Measurements from ENCODE around the gene INSL3. TPM values are rescaled to one million over a fixed set of nuclear protein-coding genes. Genes with fewer than 3 reads are reported as not detected.
A peak's percentile ranks its signal among the peaks of the same experiment; 100 is the strongest.
"Not testable (repeated sequence)": the region's sequence is repeated elsewhere in the genome, so short reads cannot be mapped to it uniquely, and the experiment has no call there.

Gene INSL3
- total RNA-seq, 1 donor from 2014 or later: not detected

DNA sequence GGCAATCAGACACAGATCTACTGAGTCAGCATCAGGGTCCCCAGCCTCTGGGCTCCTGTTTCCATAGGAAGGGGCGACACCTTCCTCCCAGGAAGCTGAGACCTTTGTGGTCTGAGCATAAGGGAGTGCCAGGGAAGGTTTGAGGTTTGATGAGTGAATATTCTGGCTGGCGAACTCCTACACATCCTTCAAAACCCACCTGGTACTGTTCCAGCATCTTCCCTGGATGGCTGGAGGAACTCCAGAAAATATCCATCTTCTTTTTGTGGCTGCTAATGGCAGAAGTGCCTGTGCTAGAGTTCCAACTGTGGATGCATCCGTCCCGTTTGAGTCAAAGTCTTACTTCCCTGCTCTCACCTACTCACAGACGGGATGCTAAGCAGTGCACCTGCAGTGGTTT lies 9.2 kb downstream of the INSL3 start:
- DNase-seq: no peak

DNA sequence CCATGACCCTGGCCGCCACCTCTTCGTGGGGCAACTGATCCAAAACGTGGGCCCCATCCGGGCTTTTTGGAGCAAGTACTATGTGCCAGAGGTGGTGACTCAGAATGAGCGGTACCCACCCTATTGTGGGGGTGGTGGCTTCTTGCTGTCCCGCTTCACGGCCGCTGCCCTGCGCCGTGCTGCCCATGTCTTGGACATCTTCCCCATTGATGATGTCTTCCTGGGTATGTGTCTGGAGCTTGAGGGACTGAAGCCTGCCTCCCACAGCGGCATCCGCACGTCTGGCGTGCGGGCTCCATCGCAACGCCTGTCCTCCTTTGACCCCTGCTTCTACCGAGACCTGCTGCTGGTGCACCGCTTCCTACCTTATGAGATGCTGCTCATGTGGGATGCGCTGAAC lies 9.6 kb downstream of the INSL3 start:
- no peak for DNase-seq

DNA sequence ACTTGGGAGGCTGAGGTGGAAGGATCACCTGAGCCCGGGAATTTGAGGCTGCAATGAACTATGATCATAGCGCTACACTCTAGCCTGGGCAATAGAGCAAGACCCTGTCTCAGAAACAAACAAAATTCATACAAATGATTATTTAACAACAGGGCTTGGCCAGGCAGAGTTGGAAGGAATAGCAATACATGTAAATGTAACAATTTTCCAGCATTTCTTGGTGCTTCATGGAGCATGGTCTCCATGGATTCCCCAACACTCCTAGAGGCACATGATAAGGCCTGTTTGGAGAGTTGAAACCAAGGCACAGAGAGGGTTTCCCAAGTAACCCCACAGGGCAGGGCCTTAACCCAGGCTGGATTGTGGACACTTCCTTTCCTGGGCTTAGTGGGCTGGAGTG lies 10.2 kb downstream of the INSL3 start:
- DNase-seq: no peak

DNA sequence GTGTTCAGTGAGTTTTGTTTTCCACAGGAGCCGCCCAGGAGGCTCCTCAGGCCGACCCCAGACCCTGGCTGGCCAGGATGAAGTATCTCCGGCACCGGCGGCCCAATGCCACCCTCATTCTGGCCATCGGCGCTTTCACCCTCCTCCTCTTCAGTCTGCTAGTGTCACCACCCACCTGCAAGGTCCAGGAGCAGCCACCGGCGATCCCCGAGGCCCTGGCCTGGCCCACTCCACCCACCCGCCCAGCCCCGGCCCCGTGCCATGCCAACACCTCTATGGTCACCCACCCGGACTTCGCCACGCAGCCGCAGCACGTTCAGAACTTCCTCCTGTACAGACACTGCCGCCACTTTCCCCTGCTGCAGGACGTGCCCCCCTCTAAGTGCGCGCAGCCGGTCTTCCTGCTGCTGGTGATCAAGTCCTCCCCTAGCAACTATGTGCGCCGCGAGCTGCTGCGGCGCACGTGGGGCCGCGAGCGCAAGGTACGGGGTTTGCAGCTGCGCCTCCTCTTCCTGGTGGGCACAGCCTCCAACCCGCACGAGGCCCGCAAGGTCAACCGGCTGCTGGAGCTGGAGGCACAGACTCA lies 13.5 kb downstream of the INSL3 start:
- no peak for DNase-seq

DNA sequence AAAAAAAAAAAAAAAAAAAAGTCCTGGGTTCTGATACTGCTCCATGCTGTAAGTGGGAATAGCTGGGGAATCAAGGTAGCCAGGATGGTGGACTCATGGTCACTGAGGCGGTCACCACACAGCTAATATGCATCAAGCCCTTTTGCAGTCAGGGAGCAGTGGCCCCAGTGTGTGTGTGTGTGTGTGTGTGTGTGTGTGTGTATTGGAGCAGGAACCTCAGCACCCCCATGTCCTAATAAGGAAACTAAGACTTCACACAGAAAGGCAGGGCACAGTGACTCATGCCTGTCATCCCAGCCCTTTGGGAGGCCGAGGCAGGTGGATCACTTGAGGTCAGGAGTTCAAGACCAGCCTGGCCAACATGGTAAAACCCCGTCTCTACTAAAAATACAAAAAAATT lies 14.4 kb downstream of the INSL3 start:
- no peak for DNase-seq

DNA sequence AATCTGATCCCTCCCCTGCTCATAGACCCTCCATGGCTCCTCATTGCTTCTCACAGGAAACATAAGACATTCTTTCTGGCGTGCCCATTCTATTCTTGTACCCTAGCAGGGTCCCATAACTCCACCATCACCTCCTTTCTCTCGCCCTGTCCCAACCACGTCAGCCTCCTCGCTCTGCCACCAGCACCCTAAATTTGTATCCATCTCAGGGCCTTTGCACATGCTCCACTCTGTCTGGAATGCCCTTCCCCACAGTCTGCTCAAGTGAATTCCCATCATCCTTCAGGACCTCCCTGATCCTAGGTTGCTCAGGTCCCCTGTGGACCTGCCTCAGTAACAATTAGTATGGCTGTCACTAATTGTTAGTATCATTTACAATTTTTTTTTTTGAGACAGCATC lies 15.9 kb downstream of the INSL3 start:
- no peak for DNase-seq

DNA sequence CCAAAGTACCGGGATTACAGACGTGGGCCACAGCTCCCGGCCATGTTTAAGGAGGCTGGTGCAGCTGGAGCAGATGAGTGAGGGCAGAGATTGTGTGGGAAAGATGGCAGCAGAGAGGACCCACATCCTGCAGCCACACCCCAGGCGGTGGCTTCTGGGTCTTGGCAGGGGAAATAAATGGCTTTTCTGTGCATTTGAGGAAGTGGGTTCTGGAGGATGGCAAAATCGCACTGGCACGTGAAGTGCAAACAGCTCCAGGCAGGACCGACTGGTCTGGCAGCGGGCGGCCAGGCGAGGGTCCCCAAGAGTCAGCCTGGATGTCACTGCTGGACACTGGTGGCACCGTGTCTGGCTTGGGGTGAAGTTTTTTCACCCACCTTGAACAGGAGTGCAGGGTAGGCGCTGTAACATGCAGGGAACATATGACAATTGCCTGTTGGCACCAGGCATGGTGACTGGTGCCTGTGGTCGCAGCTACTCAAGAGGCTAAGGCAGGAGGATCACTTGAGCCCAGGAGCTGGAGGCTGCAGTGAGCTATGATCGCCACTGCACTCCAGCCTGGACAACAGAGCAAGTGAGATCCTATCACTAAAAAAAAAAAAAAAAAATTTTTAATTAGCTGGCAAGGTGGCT lies 17.9 kb downstream of the INSL3 start:
- no peak for DNase-seq

DNA sequence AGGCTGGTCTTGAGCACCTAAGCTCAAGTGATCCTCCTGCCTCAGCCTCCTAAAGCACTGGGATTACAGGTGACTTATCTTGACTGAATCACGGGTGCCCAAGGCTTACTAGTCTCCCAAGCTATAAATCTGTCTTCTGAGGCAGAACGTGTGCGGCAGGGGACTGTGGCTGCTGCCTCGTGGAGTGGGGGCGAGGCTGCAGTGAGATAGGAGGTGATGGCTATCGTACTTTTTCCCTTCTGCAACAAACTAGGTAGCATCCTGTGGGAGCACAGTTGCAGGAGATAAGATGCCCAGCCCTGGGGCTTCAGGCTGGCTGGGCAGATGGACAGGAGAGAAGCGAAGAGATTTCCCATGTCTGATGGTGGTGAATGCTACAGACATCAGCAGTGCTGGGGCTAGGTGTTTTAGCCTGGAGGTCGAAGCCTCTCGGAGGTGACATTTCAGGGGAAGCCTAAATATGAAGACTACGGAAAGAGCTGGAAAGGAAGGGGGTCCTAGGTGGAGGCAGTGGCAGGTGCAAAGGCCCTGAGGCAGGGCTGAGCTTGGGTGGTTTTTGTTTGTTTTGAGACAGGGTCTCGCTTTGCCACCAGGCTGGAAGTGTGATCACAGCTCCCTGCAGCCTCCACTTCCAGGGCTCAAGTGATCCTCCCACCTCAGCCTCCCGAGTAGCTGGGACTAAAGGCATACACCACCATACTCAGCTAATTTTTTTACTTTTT lies 19.0 kb downstream of the INSL3 start:
- no peak for DNase-seq

DNA sequence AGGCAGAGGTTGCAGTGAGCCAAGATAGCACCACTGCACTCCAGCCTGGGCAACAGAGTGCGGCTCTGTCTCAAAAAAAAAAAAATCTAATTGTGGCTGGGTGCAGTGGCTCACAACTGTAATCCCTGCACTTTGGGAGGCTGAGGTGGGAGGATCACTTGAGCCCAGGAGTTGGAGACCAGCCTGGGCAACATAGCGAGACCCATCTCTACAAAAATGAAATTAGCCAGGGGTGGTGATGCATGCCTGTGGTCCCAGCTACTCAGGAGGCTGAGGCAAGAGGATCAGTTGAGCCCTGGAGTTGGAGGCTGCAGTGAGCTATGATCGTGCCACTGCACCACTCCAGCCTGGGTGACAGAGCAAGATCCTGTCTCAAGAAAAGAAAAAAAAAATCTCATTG lies 22.7 kb downstream of the INSL3 start:
- not testable (repeated sequence) for DNase-seq

DNA sequence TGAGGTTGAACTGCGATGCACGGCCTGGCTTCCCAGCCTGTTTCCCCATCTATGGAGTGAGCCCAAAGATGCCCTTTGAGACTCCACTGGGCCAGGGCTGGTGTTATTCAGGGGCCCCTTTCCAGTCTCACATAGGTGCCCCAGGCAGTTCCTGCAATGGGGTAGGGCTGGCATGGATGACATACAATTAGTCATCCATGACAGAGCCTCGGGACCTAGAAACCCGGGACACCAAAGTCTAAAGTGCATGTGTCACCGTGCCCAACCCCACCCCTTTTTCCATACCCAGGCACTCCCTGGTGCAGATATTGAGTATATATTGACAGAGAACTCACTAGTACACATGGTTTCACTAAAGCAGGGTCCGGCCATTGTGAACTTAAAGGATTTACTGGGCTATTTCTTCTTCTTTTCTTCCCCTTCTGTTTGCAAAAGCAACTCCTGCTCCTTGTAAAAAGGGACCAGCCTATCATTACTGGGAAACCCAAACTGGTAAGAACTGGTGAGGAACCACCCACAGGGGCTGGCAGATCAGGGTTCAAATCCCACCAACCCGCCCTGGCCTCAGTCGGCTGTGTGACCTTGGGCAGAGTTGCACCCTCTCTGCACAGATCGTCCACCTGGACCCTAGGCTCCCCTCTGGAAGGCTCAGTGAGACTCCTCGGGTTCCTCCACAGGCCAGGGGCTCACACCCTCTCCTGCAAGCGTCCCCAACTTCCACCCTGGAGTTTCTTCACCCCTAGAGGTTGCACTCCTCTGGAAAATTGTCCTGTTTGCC lies 23.7 kb downstream of the INSL3 start:
- no peak for DNase-seq

DNA sequence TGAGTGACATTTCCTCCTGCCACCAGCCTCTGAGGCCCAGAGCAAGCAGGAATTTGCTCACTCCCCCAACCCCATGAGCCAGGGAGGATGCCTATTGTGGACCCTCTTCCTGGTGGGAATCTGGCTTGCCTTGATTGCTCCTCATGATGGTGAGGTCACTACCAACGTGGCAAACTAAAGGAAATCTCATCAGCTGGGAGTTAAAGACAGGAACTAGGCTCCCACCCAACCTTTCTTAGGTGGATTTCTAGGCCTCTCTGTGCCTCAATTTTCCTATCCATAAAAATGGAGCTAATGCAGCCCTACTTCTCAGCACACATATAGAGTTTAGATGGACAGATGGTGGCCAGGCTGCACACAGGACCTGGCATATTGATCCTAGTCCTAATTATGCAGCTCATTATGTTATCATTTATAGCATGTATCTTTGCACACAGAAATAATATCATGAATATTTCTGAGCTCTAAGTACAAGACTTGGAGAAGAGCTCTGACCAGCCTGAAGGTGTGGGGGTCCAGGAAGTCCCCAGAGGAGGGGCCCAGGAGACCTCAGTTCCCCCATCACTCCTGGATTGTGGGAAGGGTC lies 24.4 kb downstream of the INSL3 start:
- no peak for DNase-seq

DNA sequence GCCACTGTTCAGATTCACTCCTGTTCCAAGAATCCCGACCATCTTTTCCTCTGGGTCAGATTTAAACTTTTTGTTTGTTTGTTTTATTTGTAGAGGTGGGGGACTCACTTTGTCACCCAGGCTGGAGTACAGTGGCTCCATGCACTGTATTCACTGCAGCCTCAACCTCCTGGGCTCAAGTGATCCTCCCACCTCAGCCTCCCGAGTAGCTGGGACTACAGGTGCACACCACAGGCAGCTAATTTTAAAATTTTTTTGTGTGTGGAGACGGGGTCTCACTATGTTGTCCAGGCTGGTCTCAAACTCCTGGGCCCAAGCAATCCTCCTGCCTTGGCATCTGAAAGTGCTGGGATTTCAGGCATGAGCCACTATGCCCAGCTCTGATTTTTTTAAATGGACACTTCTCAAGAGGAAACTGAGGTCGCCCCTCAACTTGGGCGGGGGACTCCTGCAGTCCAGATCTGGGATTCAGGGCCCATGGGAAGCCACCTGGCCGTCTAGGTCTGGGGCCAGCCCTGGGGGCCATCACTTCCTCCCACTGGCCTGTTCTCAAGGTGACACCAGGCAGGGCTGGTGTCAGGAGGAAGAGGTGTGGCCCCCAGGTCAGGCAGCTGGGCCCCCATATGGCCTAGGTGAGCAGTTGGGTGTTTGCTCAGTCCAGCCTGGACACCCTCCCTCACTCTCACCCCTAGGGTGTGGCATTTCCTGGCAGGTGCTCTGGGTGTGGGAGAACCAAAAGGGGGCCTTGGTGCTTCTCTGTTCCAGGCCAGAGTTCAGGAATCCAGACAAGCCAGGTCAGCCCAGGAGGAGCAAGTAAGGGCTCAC lies 25.1 kb downstream of the INSL3 start:
- no peak for DNase-seq

DNA sequence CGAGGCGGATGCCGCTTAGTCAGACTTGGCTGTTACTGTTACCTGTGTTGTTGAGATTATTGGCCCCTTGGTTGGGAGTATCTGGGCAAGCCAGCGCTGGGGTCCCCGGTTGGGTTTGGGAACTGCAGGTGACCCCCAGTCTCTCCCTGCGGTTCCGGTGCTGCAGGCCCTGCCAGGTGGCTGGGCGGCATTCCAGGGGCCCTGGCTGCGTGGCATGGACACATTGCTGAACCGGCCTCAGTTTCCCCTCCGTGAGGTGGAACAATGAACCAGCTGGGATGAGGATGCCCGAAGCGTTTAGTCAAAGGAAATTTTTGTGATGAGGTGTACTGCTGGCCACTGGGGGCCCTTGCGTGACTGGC lies 25.8 kb downstream of the INSL3 start:
- DNase-seq: no peak

DNA sequence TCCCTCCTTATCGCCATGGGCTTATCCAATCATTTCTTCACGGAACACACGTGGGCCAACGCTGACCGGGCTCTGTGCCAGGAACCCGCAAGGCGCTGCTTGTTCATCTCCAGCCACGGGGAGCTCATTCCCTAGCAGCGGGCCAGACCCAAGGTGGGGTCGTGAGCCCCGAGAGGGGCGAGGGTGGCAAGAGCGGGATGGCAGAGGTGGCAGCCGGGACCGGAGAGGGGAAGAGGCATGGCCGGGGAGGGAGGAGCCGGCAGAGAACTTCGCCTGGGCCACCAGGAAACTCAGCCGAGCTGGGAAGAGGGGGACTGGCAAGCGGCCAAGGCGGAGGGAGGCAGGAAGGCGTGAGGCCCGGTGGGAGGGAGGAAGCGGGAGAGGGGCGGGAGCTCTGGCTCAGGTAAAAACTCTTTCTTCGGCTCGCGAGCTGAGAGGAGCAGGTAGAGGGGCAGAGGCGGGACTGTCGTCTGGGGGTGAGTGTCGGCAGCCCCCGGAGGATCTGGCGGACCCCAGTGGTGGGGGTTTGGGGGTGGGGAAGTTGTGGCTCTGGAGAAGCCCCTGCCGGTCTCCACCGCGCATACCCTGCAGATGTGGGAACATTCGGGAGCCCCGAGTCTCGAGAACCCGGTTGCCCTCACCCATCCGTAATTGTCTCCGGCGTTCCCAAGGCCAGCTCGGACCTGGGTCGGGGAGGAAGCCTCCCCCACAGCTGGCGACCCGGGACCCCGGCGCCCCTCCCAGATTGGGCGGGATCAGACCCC lies 26.4 kb downstream of the INSL3 start, which contains the start of gene B3GNT3:
B3GNT3 (plus strand) TSS at position 408 of the 764 bp plus-strand sequence. CDS start 12,670 bp downstream, outside the sequence.
- peak; percentile 33 for DNase-seq

DNA sequence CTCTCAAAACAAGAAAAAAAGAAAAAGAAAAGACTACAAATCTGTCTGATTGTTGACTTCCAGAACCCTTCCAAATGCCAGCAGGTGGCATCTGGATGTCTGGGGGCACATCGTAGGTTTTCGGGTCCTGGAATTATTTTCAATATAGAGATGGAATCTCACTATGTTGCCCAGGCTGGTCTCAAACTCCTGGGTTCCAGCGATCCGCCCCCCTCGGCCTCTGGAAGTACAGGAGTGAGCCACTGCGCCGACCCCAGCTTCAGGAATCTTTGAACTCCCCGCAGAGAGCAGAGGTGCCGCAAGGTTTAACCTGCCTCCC lies 26.9 kb downstream of the INSL3 start:
- DNase-seq: no peak

DNA sequence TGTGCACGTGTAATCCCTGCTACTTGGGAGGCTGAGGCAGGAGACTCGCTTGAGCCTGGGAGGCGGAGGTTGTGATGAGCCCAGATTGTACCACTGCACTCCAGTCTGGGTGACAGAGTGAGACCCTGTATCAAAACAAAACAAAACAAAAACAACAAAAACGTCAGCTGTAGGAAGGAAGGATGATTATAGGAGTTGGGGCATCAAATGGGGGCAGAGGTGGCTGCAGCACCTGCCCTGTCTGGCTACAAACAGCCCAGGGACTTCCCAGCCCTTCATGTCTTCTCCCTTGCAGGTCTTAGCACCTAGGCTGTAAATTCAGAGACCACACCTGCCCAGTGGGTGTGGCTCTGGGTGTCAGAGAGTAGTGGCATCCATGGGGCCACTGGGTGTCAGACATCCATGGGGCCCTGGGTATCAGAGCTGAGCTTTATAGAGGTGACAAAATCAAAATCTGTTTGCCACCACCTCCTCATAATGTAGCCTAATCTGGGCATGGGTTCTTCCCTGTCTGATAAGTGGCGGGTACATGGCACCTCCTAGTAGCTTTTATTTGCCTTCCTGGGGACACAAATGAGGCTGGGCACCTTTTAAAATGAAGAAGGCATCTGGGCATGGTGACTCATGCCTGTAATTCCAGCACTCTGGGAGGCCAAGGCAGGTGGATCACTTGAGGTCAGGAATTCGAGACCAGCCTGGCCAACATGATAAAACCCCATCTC lies 31.1 kb downstream of the INSL3 start:
- DNase-seq: no peak

DNA sequence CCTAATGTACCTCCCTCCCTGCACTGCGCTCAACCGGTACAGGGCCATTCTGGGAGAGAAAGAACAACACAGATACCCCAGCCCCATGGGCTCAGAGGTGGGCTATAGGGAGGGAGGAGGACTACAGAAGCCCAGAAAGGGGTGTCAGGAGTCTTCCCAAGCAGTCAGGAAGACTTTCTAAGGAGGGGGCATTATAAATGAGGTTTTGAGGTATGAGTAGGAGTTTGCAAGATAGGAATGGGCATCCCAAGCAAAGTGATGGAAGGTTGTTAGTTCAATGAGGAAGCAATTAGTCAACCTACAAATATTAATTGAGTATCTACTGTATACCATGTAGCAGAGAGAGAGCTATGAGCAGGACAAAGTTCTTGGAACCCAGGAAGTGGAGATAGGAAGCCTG lies 32.7 kb downstream of the INSL3 start:
- DNase-seq: no peak

DNA sequence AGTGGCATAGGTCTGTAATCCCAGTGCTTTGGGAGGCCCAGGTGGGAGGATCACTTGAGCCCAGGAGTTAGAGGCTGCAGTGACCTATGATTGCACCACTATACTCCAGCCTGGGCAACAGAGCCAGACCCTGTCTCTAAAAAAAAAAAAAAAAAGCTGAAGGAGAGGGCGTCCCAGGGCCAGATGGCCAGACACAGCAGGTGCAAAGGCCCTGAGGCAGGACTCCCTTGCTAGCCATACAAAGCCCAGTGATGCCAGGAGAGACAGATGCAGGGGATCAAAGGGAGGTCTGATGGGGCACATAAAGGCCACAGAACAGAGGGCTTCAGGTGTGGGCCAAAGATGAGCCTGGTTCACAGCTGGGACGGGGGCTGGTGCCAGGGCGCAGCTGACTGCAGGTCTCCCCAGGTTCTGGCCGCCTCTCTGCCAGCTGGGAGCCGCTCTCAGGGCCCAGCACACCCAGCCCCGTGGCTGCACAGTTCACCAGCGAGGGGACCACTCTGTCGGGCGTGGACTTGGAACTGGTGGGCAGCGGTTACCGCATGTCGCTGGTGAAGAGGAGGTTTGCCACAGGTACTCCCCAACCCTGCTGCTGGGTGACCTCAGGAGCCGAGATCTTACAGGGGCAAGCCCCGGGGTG lies 33.9 kb downstream of the INSL3 start:
- no peak for DNase-seq

DNA sequence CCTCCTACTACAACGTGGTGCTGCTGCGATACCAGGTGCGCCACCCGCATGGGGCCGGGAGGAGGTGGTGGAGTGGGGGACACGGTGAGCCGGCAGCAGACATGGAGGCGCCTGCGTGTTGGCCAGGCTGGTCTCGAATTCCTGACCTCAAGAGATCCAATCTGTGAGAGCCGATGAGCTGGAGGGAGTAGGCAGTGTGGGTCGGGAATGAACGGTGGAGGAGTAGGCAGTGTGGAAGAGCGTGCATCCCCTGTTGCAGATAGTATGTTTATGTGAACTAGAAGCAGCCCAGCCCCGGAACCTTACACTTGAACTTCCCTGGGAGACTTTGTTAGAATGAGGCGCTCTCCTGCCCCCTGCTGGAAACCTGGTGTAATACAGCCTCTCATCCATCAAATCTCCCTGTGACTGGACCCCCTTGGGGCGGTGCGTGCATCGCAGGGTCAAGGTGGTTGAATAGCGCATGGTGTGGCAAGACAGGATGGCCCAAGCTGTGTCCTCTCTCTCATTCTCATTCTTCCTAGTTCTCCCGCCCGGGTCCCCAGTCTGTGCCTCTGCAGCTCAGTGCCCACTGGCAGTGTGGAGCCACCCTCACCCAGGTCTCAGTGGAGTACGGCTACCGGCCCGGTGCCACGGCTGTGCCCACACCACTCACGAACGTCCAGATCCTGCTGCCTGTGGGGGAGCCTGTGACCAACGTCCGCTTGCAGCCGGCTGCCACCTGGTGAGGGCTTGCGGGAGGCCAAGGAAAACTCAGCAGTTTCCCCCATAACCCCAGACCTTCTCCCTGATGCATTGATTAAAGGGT lies 36.9 kb downstream of the INSL3 start:
- peak; percentile 76 for DNase-seq
